Stimulated activated CD8-positive, alpha-beta memory T cell treated with anti-CD3 and anti-CD28 coated beads, Interleukin-15, amount 100 ng/mL, for 48 hours (primary cell): Measurements from ENCODE around the gene MINDY4.
"Not testable (repeated sequence)": the region's sequence is repeated elsewhere in the genome, so short reads cannot be mapped to it uniquely, and the experiment has no call there.

Source experiments
- DNase-seq, 2 donors: peaks; one replicate each; pipeline ENCODE4 v3.0.0-alpha.2; 2020; ENCODE audit warnings: low read depth in 2 of 2

Gene MINDY4

DNA sequence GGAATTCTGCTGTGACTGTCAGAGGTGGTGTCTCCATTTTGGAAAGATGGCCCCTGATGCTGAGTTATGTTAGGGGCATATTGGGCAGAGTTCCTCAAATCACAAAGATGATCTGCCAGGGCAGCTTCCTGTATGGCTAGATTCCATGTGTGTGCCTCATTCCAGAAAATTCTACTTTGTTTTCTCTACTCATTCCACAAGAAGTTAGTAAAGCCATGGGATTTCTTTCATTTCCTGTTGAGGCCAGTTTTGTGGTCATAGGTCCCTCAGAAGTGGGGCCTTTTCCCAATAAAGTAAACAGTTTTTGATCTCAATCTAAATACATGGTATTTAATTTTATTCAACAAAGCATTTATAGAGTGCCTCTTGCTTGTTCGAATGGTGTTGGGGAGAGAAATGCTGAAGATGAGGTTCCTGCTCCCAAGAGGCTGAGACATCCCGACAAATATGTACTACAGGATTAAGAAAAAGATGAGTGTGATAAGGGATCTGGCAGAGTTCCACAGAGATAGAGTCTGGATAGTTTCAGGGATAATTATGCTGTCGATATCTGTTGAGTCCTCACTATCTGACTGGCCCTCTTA is 33.0 kb downstream of the MINDY4 start:
- no peak for DNase-seq

DNA sequence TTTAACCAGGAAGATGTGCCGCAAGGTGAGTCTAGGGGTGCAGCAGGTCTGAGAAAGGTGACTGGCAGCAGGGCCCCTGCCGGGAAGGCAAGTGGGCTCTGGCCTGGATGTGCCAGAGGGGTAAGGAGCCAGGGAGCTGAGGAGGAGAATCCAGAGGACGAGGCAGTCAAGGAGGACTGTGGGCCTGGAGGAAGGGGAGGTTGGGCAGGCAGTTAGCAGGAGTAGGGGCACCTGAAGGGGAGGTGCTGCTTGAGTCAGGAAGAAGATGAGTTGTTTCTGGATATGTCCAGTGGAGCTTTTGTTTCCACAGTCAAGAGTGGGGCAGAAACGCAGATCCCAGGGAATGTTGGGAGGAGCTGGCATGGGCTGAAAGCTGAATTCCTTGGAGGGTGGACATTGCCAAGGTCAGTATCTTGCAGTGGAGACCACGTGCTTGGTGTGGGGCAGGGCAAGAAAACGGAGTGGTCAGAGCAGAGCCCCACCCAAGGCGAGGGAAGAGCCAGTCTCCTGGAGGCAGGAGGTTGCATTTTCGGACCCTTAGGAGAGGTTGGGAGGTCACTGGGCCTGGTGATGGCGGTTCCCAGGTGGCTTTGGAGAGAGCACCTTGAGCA is 34.0 kb downstream of the MINDY4 start:
- no peak for DNase-seq

DNA sequence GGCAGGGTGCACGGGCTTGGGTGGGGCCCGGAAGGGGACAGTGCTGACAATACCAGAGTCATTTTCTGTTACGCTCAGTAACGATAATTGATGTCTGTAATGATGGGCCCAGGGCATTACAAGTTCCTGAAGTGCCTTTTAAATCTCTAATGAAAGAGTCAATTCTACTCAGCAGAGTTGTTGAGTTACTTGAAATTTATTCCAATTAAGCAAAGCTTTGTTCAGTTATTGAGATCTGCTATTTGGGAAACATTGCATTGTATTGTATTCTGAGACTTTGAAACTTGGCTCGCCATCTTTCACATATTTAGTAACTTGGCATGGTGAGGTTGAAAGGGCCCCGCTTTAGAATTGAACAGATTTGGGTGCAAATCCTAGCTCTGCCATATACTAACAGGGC is 34.7 kb downstream of the MINDY4 start:
- DNase-seq = no peak

DNA sequence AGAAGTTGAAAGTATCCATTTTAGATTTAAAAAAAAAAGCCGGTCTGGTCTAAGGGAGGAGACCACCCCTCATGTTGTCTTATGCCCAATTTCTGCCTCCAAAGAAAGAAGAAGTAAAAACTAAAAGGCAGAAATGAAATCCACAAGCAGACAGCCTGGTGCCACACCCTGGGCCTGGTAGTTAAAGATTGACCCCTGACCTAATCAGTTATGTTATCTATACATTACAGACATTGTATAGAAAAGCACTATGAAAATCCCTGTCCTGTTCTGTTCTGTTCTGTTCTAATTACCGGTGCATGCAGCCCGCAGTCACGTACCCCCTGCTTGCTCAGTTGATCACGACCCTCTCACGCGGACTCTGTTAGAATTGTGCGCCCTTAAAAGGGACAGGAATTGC is 36.3 kb downstream of the MINDY4 start:
- DNase-seq = not testable (repeated sequence)

DNA sequence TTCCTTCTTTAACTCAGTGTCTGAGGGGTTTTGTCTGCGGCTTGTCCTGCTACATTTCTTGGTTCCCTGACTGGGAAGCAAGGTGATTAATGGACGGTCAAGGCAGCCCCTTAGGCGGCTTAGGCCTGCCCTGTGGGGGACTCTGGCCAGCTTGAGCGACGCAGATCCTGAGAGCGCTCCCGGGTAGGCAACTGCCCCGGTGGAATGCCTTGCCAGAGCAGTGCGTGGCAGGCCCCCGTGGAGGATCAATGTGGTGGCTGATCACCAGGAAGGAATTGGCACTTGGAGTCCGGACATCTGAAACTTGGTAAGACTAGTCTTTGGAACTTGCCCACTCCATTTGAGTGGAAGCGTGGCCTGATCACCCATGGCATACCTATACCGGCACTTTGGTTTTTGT is 36.7 kb downstream of the MINDY4 start:
- not testable (repeated sequence) for DNase-seq

DNA sequence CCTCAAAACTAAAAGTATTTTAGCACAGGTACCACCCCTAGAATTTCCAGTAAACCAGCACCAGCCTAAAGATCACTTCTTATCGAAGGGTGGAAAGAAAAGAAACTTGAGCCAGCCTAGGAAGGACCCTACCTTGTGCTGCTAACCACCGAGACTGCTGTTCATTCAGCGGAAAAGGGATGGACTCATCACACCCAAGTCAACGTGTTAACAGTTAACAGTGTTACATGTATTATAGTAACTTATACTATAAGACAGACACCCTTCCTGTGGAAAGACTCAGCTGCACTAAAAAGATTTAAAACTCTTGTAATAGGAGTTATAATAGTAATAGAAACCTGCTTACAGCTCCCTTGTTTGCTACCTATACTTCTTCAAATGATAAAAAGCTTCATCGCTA is 39.8 kb downstream of the MINDY4 start:
- DNase-seq = no peak

- DNase-seq = no peak
Measured at GRCh38 chr7:30812676-30813075, 41.5 kb downstream of the MINDY4 start.

DNA sequence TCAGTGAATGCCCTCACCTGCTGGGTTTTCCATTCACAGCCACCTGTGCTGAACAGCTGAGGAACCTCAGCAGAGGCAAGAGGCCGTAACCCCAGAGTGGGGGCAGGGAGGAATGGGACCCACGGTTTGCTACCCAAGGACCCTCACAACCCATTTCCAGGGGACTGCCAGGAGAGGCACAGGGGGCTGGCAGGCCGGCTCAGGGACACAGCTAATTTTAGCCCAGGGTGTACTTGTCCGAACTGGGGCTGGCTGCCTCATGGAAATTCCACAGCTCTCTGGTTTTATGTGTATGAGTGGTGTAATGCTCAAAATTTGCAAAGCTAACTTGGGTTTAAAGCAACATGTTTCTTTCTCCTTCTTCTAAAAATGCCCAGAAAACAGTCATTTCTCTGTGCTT is 42.2 kb downstream of the MINDY4 start:
- no peak for DNase-seq

DNA sequence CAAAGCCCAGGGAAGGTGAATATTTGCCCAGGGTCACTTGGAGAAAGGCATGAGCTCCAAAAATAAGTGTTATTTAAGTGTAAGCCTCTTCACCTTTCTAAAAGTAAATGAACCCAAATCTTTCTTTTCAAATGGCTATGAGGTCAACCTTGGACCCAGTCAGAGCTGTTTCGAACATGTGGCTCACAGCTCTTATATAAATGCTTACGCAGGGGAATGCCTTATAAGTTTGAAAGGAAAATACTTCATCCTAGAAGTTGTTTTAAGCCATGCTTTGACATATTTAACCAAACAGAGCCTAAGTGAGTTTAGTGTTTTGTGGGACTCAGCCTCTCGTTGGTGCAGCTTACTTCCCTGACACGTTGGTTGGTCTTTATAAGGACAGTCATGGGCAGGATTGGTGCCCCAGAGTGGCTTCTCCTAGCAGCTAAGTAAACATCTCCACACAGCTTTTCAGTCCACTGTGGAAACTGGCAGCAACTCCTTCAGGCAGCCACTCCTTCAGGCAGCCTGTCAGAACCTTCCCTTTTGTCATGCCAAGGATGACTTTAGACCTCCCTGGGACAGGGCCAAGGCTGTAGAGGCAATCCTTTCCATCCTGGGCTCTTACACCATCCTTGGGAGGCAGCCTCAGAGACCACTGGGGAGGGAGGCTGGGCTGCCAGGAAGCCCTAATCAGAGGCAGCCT is 43.6 kb downstream of the MINDY4 start:
- DNase-seq = no peak

DNA sequence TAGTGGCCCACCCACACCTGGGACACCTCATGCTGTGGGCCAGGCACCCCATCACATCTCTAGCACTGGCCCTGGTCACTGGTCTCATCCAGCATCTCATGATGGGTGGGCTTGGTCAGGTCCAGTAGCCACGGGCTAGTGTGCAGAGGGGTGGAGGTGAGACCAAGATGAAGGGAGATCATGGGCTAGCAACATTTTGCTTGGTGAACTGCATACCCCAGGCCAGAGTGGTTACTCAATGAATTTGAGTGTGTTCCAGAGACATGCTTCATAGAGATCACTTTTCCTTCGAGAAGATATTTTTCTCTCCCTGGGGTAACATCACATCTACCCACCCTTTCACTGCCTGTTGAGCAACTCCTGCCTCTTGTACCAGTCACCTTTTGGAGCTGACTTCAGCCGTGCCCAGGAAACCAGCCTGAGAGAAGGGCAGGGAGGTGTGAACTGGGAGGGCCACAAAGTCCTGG is 44.2 kb downstream of the MINDY4 start:
- no peak for DNase-seq

DNA sequence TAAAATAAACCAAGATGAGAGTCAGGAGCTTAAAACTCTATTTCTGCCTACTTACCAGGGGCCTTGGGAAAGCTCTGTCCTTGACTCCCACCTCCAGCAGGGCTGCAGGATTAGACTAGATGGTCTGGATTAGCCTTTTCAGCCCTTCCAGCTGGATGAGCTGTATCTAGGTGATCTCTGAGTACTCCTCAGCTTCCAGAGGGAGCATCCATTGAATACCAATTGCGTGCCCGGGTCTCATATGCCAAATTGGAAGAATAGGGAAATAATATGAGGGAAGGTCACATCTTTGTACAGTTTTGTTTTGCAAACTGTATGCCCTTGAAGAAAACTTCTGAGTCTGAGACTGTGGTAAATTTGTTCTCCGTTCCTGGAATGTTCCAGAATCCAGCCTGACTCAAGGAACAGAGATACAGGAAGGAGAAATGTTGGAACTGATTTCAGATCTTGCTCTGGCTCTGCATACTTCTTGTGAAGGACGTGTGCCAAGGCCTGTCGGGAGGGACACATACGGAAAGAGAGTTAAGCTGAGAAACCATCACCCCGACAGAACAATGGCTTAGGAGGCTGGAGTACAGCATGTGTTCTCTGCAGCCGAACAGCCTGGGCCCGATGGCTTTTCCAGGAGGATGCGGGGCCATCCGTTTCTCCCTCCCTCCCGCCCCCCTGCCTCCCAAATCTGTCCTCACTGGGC is 44.9 kb downstream of the MINDY4 start:
- no peak for DNase-seq

DNA sequence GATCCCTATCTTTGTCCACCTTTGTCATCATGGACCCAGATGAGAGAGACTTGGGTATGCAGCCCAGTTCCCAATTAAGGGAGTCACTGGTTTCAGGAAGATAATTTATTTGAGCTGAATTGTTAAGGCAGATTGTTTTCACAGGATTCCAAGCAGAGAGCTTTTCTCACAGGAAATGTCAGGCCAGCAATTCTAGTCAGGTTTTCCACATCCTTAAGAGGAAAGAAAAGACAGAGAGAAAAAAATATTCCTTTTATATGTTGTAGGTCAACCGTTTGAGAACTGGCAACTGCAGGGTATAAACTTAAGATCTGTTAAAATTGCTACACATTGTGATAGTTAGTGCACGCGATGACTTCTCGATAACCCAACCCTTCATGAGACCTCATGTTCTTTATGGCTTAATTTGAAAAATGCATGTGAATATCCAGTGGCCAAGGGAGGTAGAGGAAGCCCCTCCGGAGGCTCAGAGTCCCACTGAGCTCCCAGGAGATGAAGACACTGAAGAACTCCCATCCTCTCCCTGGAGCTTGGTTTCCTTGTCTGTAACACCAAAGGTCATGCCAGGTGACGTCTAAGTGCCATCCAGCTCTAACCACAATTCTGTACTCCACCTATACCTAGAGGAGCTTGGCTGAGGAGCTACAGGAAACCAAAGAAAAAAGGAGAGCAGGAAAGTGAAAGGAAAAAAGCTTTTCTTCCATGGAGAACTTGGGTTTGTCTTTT is 45.6 kb downstream of the MINDY4 start:
- DNase-seq = no peak

DNA sequence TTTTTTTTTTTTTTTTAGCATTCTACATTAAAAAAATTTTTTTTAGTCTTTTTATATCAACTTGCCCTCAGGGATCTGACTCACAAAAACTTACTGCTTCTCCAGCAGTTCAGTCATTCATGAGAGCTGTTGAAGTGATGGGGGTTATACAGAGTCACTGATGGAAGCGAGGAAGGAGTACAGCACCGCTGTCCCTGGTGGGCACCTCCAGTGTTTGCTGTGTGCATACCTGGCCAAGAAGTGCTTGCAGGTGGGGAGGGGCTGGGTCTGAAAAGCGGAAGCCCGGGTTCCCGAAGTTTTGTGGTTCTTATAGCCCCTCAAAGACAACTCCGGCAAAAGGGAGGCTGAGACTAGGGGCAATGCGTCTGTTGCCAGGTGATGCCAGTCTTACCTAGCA is 46.2 kb downstream of the MINDY4 start:
- no peak for DNase-seq

GRCh38 chr7:30824821-30825720 is 53.9 kb downstream of the MINDY4 start:
- DNase-seq = no peak

DNA sequence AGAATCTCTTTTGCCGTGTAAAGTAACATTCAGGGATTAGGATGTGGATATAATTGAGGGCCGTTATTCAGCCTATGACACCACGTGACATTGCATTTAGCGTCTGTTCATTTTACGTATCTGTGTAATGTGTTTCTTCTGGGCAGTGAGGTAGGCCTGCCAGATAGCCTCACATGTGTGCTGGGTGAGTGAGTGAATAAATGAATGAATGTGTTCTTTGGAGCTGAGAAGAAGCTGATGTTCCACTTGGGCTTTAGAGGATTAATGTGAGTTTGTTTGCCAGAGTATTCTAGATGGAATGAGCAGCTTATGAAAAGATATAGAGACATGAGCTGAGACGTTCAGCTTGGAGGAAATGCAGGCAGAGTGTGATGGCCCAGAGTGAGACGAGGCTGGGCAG is 55.0 kb downstream of the MINDY4 start:
- DNase-seq = no peak

GRCh38 chr7:30828591-30828990 is 57.4 kb downstream of the MINDY4 start:
- no peak for DNase-seq

DNA sequence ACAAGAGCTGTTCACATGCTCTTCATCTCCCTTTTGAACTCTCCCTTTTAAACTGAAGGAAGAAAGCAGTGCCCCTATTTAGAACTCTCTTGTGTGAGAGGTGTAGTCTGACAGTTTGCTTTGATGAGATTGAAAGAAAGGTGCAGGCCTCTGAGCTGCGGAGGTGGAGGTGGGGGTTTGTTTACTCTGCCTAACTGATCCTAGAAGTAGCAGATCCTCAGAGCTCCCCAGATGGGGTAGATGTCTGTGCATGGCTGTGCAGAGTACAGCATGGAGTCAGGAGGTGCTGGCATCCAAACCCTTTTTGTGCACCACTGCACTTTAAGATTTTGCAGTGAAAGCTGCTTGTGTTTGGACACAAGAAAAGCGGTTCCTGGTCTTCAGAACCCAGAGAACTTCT is 58.3 kb downstream of the MINDY4 start:
- DNase-seq = no peak

DNA sequence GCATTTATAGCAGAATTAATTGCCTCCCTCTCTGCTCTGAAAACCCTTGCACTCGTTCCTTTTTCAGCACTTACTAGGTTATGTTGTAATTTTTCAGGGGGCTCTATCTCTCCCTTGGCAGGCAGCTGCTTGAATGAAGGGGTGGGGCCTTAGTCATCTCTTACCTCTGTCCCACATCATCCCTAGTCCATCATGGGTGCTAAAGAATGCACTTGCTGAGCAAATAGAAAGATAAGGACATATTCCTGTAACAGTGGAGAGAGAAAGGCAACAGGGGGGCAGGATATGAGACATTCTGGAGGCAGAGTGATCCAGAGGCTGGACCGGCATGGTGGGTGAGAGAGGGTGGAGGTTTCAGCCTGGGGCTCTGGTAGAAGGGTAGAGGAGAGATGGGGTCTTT is 60.0 kb downstream of the MINDY4 start:
- no peak for DNase-seq

- no peak for DNase-seq
Measured at GRCh38 chr7:30831936-30832335, 60.7 kb downstream of the MINDY4 start.

DNA sequence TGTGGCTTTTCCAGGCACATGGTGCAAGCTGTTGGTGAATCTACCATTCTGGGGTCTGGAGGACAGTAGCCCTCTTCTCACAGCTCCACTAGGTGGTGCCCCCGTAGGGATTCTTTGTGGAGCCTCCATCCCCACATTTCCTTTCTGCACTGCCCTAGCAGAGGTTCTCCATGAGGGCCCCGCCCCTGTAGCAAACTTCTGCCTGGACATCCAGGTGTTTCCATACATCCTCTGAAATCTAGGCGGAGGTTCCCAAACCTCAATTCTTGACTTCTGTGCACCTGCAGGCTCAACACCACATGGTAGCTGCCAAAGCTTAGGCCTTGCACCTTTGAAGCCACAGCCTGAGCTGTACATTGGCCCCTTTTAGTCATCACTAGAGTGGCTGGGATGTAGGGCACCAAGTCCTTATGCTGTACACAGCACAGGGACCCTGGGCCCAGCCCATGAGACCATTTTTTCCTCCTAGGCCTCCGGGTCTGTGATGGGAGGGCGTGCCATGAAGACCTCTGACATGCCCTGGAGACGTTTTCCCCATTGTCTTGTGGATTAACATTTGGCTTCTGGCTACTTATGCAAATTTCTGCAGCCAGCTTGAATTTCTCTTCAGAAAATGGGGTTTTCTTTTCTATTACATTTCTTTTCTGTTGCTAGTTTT is 62.9 kb downstream of the MINDY4 start:
- DNase-seq = not testable (repeated sequence)
